Measurements from ENCODE around the gene LILRA2.
"Not testable (repeated sequence)": the region's sequence is repeated elsewhere in the genome, so short reads cannot be mapped to it uniquely, and the experiment has no call there.

LILRA2 gene

GRCh38 chr19:54612428-54612827, 38.8 kb downstream of the LILRA2 start:
- no peak for DNase-seq

- peak; percentile 31 for DNase-seq
Observed at GRCh38 chr19:54614726-54615125, 41.1 kb downstream of the LILRA2 start.

GRCh38 chr19:54616057-54616456, 42.5 kb downstream of the LILRA2 start:
- no peak for DNase-seq

GRCh38 chr19:54616821-54617560, 43.4 kb downstream of the LILRA2 start:
- no peak for DNase-seq

GRCh38 chr19:54620464-54620863, 46.9 kb downstream of the LILRA2 start:
- DNase-seq = no peak

DNA sequence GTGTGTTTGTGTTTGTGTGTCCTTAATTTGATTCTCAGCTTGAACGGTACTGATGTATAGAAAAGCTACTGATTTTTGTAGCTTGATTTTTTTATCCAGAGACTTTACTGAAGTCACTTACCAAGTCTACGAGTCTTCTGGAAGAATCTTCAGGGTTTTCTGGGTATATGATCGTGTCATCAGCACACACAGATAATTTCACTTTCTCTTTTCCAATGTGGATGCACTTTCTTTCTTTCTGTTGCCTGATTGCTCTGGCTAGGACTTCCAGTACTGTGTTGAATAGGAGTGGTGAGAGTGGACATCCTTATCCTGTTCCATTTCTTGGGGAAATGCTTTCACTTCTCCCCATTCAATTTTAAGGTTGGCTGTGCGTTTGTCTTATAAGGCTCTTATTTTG, 48.8 kb downstream of the LILRA2 start:
- no peak for DNase-seq

DNA sequence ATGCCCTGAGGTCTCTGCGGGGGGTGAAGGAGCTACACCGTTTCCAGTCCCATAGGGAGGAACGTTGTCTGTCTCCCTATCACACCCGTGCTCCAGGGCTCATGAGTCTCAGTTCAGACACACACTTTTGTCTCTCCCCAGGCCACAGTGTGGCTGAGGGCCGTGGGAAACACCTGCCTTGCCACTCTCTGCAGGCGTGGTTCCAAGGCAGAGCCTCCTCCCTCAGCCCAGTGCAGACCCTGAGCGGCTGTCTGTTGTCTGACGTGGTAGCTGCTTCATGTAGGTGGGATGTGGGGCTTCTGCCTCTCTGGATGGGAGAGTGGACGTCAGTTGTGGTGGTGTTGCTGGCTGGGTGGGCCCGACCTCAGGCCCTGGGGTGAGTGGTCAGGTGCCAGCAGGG, 50.6 kb downstream of the LILRA2 start:
- DNase-seq = peak; percentile 24

GRCh38 chr19:54624934-54625730, 51.5 kb downstream of the LILRA2 start:
- peak; percentile 64 for DNase-seq

DNA sequence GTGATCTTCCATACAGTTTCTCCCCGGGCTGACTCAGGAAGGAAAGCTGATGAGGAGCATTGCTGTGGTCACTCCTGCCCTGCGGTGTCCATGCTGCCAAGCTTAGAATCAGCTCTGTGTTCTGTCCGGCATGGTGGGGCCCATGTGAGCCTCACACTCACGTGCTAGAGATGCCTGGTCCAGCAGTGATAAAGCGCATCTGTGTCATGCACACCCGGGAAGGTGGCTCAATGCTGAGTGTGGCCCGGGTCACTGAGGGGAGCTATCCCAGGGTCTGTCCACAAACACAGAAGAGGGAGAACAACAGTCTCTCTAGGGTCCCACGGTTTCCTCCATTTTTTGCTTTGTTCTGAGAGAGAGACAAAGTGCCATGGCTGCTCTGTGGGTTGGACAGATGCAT, 53.2 kb downstream of the LILRA2 start:
- no peak for DNase-seq

- DNase-seq = not testable (repeated sequence)
Observed at GRCh38 chr19:54627912-54628311, 54.3 kb downstream of the LILRA2 start.

GRCh38 chr19:54630262-54630661, 56.7 kb downstream of the LILRA2 start, which contains the start of gene LILRB1:
Gene LILRB1, plus strand, starts transcription at chr19:54630484. Its CDS starts 590 bp downstream, at chr19:54631074.
- peak; percentile 33 for DNase-seq

DNA sequence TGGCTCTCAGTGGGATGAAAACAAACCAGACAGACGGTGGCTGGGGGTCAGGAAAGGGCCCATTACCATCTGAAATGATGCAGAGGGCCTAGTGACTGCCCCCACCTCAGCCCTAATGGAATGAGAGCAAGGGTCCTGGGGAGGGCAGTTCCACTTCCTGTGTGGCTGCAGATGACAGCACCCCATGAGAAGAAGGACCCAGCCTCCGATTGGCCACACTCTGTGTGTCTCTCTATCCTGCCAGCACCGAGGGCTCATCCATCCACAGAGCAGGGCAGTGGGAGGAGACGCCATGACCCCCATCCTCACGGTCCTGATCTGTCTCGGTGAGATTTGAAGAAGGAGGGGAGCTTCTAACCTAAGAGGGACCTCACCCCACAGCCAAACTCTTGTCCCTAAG, 57.2 kb downstream of the LILRA2 start:
- no peak for DNase-seq

GRCh38 chr19:54631489-54632337, 58.1 kb downstream of the LILRA2 start:
- DNase-seq = not testable (repeated sequence)

GRCh38 chr19:54632517-54632916, 58.9 kb downstream of the LILRA2 start:
- DNase-seq = not testable (repeated sequence)

DNA sequence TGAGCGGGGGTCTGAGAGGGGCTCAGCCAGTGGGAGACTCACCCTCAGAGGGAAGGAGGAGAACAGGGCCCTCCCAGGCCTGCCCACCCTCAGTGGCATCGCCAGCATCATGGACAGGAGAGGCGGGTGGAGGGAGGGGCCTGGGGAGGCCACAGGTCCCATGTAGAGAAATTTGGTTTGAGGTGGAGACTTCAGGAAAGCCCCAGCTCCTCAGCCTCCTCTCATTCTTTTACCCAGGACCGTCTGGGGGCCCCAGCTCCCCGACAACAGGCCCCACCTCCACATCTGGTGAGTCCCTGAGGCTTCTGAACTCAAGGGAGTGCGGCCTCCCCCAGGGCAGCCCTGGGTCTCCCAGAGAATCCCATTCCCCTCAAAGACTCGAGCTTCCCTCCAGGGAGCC, 59.8 kb downstream of the LILRA2 start:
- DNase-seq = no peak

DNA sequence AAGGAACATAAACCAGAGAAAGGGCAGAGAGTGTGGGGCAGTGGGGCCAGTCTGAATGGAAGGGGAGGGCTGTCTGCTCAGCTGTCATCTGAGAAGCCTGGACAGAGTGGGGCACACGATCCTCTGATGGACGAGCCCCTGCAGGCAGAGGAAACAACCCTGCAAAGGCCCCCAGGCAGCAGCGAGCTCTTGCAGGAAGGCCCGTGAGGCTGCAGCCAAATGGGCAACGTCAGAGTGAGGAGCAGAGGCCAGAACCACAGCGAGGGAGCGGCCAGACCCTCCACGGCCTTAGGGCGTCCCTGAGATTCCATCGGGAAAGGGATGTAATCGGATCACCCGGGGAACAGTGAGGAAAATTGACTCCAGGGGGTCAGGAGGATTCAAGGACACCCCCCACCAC, 62.5 kb downstream of the LILRA2 start:
- not testable (repeated sequence) for DNase-seq

- DNase-seq = no peak
Observed at GRCh38 chr19:54638683-54639082, 65.1 kb downstream of the LILRA2 start.
